HCT116 (cell line): Measurements from ENCODE around the gene TTLL10.

Source experiments
- CTCF ChIP-seq, 3 experiments: fragments of 200-600 bp in 1 of 3; sonication (generic) in 1 of 3; IDR thresholded peaks in 2 of 3; conservative IDR thresholded peaks in 1 of 3; 2 replicates each; pipeline ENCODE4 v1.5.1; 2012 to 2017; ENCODE audit warnings: low read depth in 2 of 3, low read length in 2 of 3, antibody characterized with exemption in 1 of 3, borderline replicate concordance in 1 of 3, control low read depth in 1 of 3, mild to moderate bottlenecking in 1 of 3, mixed read lengths in 1 of 3, mixed run types in 1 of 3, moderate library complexity in 1 of 3; ENCODE audit not compliant: insufficient read depth in 1 of 3
- POLR2A ChIP-seq: IDR thresholded peaks from 2 replicates; pipeline ENCODE4 v1.7.0; 2011; ENCODE audit warnings: borderline replicate concordance; ENCODE audit not compliant: insufficient read depth, insufficient read length; ENCODE audit errors: extremely low read depth

- TF ChIP-seq CTCF (IDR thresholded peaks at IDR 0.05 in 2 of 3, conservative IDR thresholded peaks at IDR 0.05 in 1 of 3; ENCODE audit: borderline replicate concordance in 1 of 3, insufficient read depth in 1 of 3, low read depth in 2 of 3, low read length in 2 of 3) (no peak), POLR2A (no peak)
Measured at GRCh38 chr1:1157914-1158710, 15.6 kb upstream of the TTLL10 start.
